CD4-positive, alpha-beta memory T cell (primary cell): Measurements from ENCODE around the gene TMOD3. TPM values are rescaled to one million over a fixed set of nuclear protein-coding genes. Genes with fewer than 3 reads are reported as not detected.

ENCODE experiments used
- CTCF ChIA-PET: fragments of 350-600 bp; sonication (Branson Sonifier 250); formaldehyde crosslinking; loops from one replicate; lab custom pipeline; 2021; ENCODE audit warnings: inconsistent platforms; ENCODE audit not compliant: partially characterized antibody; lab: Charles Lee
- POLR2A ChIA-PET: fragments of 350-600 bp; sonication (Branson Sonifier 250); formaldehyde crosslinking; loops from one replicate; lab custom pipeline; 2021; ENCODE audit not compliant: partially characterized antibody; lab: Charles Lee
- DNase-seq, 5 donors: peaks; one replicate each; pipeline versions ENCODE4 v3.0.0 to v3.0.0-alpha.2; 2020 to 2022; ENCODE audit warnings: mixed read lengths in 1 of 5
- H3K27ac ChIP-seq: one replicate; pipeline ENCODE4 v1.7.0; 2013; ENCODE audit warnings: low read depth, low read length
- H3K27me3 ChIP-seq: 2 replicates; pipeline ENCODE4 v1.7.0; 2013; ENCODE audit warnings: mild to moderate bottlenecking, low read length, moderate library complexity; ENCODE audit not compliant: insufficient read depth
- H3K36me3 ChIP-seq: 2 replicates; pipeline ENCODE4 v1.7.0; 2013; ENCODE audit warnings: mild to moderate bottlenecking, low read length, moderate library complexity; ENCODE audit not compliant: insufficient read depth
- H3K4me1 ChIP-seq: 2 replicates; pipeline ENCODE4 v1.7.0; 2013; ENCODE audit warnings: mild to moderate bottlenecking, low read length, moderate library complexity; ENCODE audit not compliant: insufficient read depth
- H3K4me3 ChIP-seq, 2 donors: one replicate each; pipeline ENCODE4 v1.7.0; 2013; ENCODE audit warnings: low read length in 2 of 2, mild to moderate bottlenecking in 1 of 2
- H3K9me3 ChIP-seq, 2 donors: one replicate each; pipeline ENCODE4 v1.7.0; 2013; ENCODE audit warnings: low read length in 2 of 2, control low read depth in 1 of 2; ENCODE audit not compliant: control insufficient read depth in 1 of 2
- H3K27ac Mint-ChIP-seq, 7 donors: one replicate each; pipeline ENCODE4 v1.8.0; 2020 to 2021; ENCODE audit warnings: mixed read lengths in 7 of 7, mild to moderate bottlenecking in 6 of 7, inconsistent platforms in 3 of 7, moderate library complexity in 3 of 7
- H3K27me3 Mint-ChIP-seq, 2 donors: one replicate each; pipeline ENCODE4 v1.8.0; 2020 to 2021; ENCODE audit warnings: mixed read lengths in 2 of 2
- H3K36me3 Mint-ChIP-seq, 2 donors: one replicate each; pipeline ENCODE4 v1.8.0; 2020 to 2021; ENCODE audit warnings: mixed read lengths in 2 of 2, inconsistent platforms in 1 of 2, mild to moderate bottlenecking in 1 of 2
- H3K4me1 Mint-ChIP-seq, 4 donors: one replicate each; pipeline ENCODE4 v1.8.0; 2020 to 2021; ENCODE audit warnings: mixed read lengths in 4 of 4, mild to moderate bottlenecking in 1 of 4
- H3K4me3 Mint-ChIP-seq, 8 donors: one replicate each; pipeline ENCODE4 v1.8.0; 2020 to 2021; ENCODE audit warnings: mixed read lengths in 8 of 8, mild to moderate bottlenecking in 7 of 8, moderate library complexity in 6 of 8, inconsistent platforms in 3 of 8
- H3K9me3 Mint-ChIP-seq, 8 donors: one replicate each; pipeline ENCODE4 v1.8.0; 2020 to 2021; ENCODE audit warnings: mixed read lengths in 8 of 8, mild to moderate bottlenecking in 5 of 8, inconsistent platforms in 3 of 8, moderate library complexity in 1 of 8
- intact Hi-C: fragments of 100-400 bp; cut with micrococcal nuclease; formaldehyde crosslinking; loops from one replicate; pipeline ENCODE4 v1.15.1; 2023
- polyA plus RNA-seq, 2 donors: library from polyadenylated mRNA; unstranded; fragments of 300-500 nt; fragmentation: Illumina TruSeq; gene quantifications; one replicate each; pipeline ENCODE4 v1.2.3, GENCODE V29; 2021
- total RNA-seq, 2 experiments: library from RNA; stranded (reverse); gene quantifications; one replicate each; pipeline ENCODE4 v1.2.3, GENCODE V29; 2021

TMOD3 gene
- total and polyA plus RNA-seq, 4 experiments from 2014 or later, result 37.8 to 59.3 (median 46.4) TPM

DNA sequence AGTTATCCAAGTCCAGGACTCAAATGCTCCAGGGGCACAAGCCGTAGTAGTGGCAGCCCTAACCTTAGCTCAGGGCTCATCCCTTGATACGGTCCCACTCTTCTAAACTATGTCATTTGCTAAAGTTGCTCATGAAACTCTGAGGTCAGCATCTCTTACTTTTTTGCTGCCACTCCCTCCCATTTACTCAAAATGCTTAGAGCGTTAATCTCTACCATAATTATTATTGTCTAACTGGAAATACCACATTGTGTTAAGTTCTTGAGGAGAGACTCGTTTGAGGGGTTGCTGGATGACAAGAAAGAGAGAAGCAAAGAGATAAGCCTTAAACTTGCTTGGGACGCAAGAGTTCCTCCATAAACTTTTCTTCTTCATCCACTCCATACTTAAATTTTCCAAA is 26.9 kb upstream of the TMOD3 start:
- ChIA-PET CTCF (interaction anchor here (0.7 to 1.0 kb wide), 2 partner anchors 26 to 45 kb away, joined by 4 read pairs; no protein-coding TSS in a partner anchor), POLR2A (no interaction called here)
- Histone ChIP-seq H3K27me3 (no peaks in the 10 kb centered on the region), H3K4me1 (no peaks in the 10 kb centered on the region), H3K36me3 (peaks cover 14% of the 10 kb centered on the region), H3K9me3 (no peaks in the 10 kb centered on the region), H3K27ac (no peak overlapping the region), H3K4me3 (no peak overlapping the region)
- Mint-ChIP-seq H3K9me3 (no peaks in the 10 kb centered on the region), H3K36me3 (peaks cover 59 to 60% of the 10 kb centered on the region in 2 donors), H3K27ac (no peak overlapping the region), H3K4me3 (no peak overlapping the region), H3K27me3 (no peaks in the 10 kb centered on the region), H3K4me1 (peaks cover 0 to 2% (median 0%) of the 10 kb centered on the region in 4 donors)
- no peak for DNase-seq
- intact Hi-C loops, result no loop called here

- H3K9me3 ChIP-seq, result no peaks in the 10 kb centered on the region
- intact Hi-C loops, result no loop called here
- no peaks in the 10 kb centered on the region for H3K27me3 ChIP-seq
- no peak overlapping the region for H3K27ac ChIP-seq
- H3K27ac Mint-ChIP-seq, result no peak overlapping the region
- no peaks in the 10 kb centered on the region for H3K27me3 Mint-ChIP-seq
- no peaks in the 10 kb centered on the region for H3K9me3 Mint-ChIP-seq
- peaks cover 14% of the 10 kb centered on the region for H3K36me3 ChIP-seq
- H3K36me3 Mint-ChIP-seq, result peaks cover 54 to 56% of the 10 kb centered on the region in 2 donors
- no peak for DNase-seq
- no peaks in the 10 kb centered on the region for H3K4me1 ChIP-seq
- POLR2A ChIA-PET, result no interaction called here
- CTCF ChIA-PET, result no interaction called here
- H3K4me3 Mint-ChIP-seq, result no peak overlapping the region
- H3K4me3 ChIP-seq, result no peak overlapping the region
- no peaks in the 10 kb centered on the region for H3K4me1 Mint-ChIP-seq
Measured at GRCh38 chr15:51803965-51804364, 25.5 kb upstream of the TMOD3 start.

DNA sequence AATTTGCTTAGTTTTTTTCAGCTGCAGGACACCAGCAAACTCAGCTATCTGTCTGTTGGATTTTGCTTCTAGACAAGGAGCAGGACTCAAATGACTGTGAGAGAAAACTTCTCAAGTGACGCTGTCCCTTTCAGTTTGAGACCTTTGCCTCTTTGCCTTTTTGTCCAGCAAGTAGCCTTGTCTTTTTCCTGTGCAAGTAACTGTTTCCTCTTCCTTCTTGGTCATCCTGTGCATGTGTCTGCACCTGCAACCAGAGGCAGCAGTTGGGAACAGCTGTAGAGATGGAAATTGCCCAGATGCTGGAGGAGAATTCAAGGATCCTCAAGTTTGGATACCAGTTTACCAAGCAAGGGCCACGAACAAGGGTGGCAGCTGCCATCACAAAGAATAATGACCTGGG is 23.3 kb upstream of the TMOD3 start:
- POLR2A ChIA-PET, result no interaction called here
- H3K27ac Mint-ChIP-seq, result no peak overlapping the region

GRCh38 chr15:51809457-51809856 is 20.0 kb upstream of the TMOD3 start:
- no peaks in the 10 kb centered on the region for H3K27me3 ChIP-seq
- Mint-ChIP-seq H3K4me1 (no peaks in the 10 kb centered on the region), H3K27ac (no peak overlapping the region), H3K9me3 (no peaks in the 10 kb centered on the region), H3K36me3 (peaks cover 38 to 51% of the 10 kb centered on the region in 2 donors), H3K27me3 (no peaks in the 10 kb centered on the region), H3K4me3 (no peak overlapping the region)
- no peak overlapping the region for H3K27ac ChIP-seq
- intact Hi-C loops, result no loop called here
- CTCF ChIA-PET, result interaction anchor here (0.9 kb wide), 1 partner anchor 33 kb away, joined by 3 read pairs; no protein-coding TSS in a partner anchor
- H3K4me3 ChIP-seq, result no peak overlapping the region
- H3K4me1 ChIP-seq, result no peaks in the 10 kb centered on the region
- H3K36me3 ChIP-seq, result peaks cover 14% of the 10 kb centered on the region
- no peaks in the 10 kb centered on the region for H3K9me3 ChIP-seq
- POLR2A ChIA-PET, result no interaction called here
- no peak for DNase-seq

More for the DNA sequence above, 23.3 kb upstream of the TMOD3 start:
- no peaks in the 10 kb centered on the region for H3K9me3 ChIP-seq
- no peaks in the 10 kb centered on the region for H3K27me3 ChIP-seq
- H3K27ac ChIP-seq, result no peak overlapping the region
- no peaks in the 10 kb centered on the region for H3K27me3 Mint-ChIP-seq
- intact Hi-C loops, result no loop called here
- peaks cover 14% of the 10 kb centered on the region for H3K36me3 ChIP-seq
- no peaks in the 10 kb centered on the region for H3K9me3 Mint-ChIP-seq
- peaks cover 47 to 50% of the 10 kb centered on the region in 2 donors for H3K36me3 Mint-ChIP-seq
- no peak overlapping the region for H3K4me3 Mint-ChIP-seq
- no peak overlapping the region for H3K4me3 ChIP-seq
- H3K4me1 Mint-ChIP-seq, result no peaks in the 10 kb centered on the region
- CTCF ChIA-PET, result no interaction called here
- H3K4me1 ChIP-seq, result no peaks in the 10 kb centered on the region
- no peak for DNase-seq

DNA sequence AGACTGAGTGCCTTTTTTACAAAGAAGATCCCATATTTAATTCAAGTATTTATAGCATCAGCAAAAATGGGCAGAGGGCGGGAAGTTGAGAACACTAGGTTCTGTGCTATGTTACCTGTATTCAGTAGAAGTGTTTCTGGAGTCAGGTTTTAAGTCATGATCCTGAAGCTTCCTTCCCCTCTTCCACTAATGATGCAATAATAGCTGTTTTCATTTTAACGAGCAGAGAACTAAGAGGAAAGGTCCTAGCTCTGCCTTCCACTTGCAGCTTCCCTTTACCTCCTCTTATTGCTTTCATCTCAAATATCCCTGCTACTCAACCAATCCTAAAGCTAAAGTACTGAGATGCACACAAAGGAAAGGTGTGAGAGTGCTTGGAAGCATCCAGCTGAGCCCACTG is 16.9 kb upstream of the TMOD3 start:
- H3K4me1 Mint-ChIP-seq, result no peaks in the 10 kb centered on the region
- H3K27me3 ChIP-seq, result no peaks in the 10 kb centered on the region
- no peak overlapping the region for H3K27ac Mint-ChIP-seq
- no peak overlapping the region for H3K4me3 ChIP-seq
- intact Hi-C loops, result no loop called here
- no peaks in the 10 kb centered on the region for H3K27me3 Mint-ChIP-seq
- peaks cover 7% of the 10 kb centered on the region for H3K36me3 ChIP-seq
- DNase-seq, result no peak
- no peaks in the 10 kb centered on the region for H3K4me1 ChIP-seq
- no peaks in the 10 kb centered on the region for H3K9me3 ChIP-seq
- peaks cover 27 to 47% of the 10 kb centered on the region in 2 donors for H3K36me3 Mint-ChIP-seq
- no peak overlapping the region for H3K27ac ChIP-seq
- POLR2A ChIA-PET, result no interaction called here
- no peak overlapping the region for H3K4me3 Mint-ChIP-seq
- H3K9me3 Mint-ChIP-seq, result no peaks in the 10 kb centered on the region
- CTCF ChIA-PET, result no interaction called here

DNA sequence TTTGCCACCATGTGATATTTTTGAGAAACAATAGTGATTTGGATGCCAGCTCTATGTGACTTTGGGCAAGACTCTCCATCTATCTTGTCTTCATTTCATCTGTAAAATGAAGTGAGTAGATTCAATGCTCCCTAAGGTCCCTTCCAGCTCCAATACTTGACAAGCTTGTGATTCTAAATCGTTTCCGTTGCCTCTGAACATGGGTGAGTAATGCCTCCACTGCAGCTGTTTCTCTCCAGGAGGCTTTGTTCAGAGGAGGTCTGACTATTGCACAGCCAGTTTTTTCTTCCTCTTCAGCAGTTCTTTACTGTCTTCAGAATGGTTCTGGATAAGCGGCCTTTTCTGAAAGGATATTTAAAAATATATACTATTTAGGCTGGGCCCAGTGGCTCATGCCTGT is 14.8 kb upstream of the TMOD3 start:
- no peak overlapping the region for H3K4me3 Mint-ChIP-seq
- H3K9me3 ChIP-seq, result no peaks in the 10 kb centered on the region
- H3K27me3 Mint-ChIP-seq, result no peaks in the 10 kb centered on the region
- H3K9me3 Mint-ChIP-seq, result peaks cover 0 to under 1% (median 0%) of the 10 kb centered on the region in 8 donors
- no peaks in the 10 kb centered on the region for H3K36me3 ChIP-seq
- no peaks in the 10 kb centered on the region for H3K4me1 Mint-ChIP-seq
- H3K27ac Mint-ChIP-seq, result no peak overlapping the region
- intact Hi-C loops, result no loop called here
- no peak overlapping the region for H3K4me3 ChIP-seq
- CTCF ChIA-PET, result no interaction called here
- H3K4me1 ChIP-seq, result no peaks in the 10 kb centered on the region
- DNase-seq, result no peak
- peaks cover 23 to 46% of the 10 kb centered on the region in 2 donors for H3K36me3 Mint-ChIP-seq
- no peaks in the 10 kb centered on the region for H3K27me3 ChIP-seq
- H3K27ac ChIP-seq, result no peak overlapping the region
- POLR2A ChIA-PET, result no interaction called here

GRCh38 chr15:51816611-51817010 is 12.8 kb upstream of the TMOD3 start:
- Histone ChIP-seq H3K36me3 (no peaks in the 10 kb centered on the region), H3K27ac (no peak overlapping the region), H3K9me3 (peaks cover 0 to 4% of the 10 kb centered on the region in 2 donors), H3K4me3 (no peak overlapping the region), H3K4me1 (no peaks in the 10 kb centered on the region), H3K27me3 (no peaks in the 10 kb centered on the region)
- Mint-ChIP-seq H3K27me3 (peaks cover 0 to 2% of the 10 kb centered on the region in 2 donors), H3K4me3 (no peak overlapping the region), H3K36me3 (peaks cover 19 to 48% of the 10 kb centered on the region in 2 donors), H3K27ac (no peak overlapping the region), H3K4me1 (no peaks in the 10 kb centered on the region), H3K9me3 (peaks cover 0 to 17% (median 15%) of the 10 kb centered on the region in 8 donors)
- POLR2A ChIA-PET, result interaction anchor here (0.6 kb wide), 1 partner anchor 19 kb away, joined by 3 read pairs; no protein-coding TSS in a partner anchor
- intact Hi-C loops, result no loop called here
- no peak for DNase-seq
- CTCF ChIA-PET, result no interaction called here
